ENCODE data around the gene ADAT2. TPM values are rescaled to one million over a fixed set of nuclear protein-coding genes. Genes with fewer than 3 reads are reported as not detected.

The ADAT2 gene
- total RNA-seq, 1 donor from 2014 or later, result 7.1 TPM

- no peak for TF ChIP-seq CTCF (IDR thresholded peaks at IDR 0.05)
- intact Hi-C loops (cut with DNase I), result no loop called here
- Histone ChIP-seq H3K9me3 (no peaks in the 10 kb centered on the region), H3K36me3 (no peaks in the 10 kb centered on the region), H3K4me3 (no peak overlapping the region), H3K4me1 (no peaks in the 10 kb centered on the region), H3K27ac (no peak overlapping the region), H3K27me3 (no peaks in the 10 kb centered on the region)
- DNase-seq (no peak), ATAC-seq (no peak)
Measured at GRCh38 chr6:143394389-143394788, 56.1 kb downstream of the ADAT2 start.

- ATAC-seq (no peak), DNase-seq (no peak)
- Histone ChIP-seq H3K4me1 (no peaks in the 10 kb centered on the region), H3K27ac (no peak overlapping the region), H3K27me3 (no peaks in the 10 kb centered on the region), H3K4me3 (no peak overlapping the region), H3K9me3 (no peaks in the 10 kb centered on the region), H3K36me3 (no peaks in the 10 kb centered on the region)
- intact Hi-C loops (cut with DNase I), result no loop called here
- no peak for TF ChIP-seq CTCF (IDR thresholded peaks at IDR 0.05)
Measured at GRCh38 chr6:143390278-143390677, 60.2 kb downstream of the ADAT2 start.

GRCh38 chr6:143385636-143386035 is 64.9 kb downstream of the ADAT2 start:
- no peaks in the 10 kb centered on the region for H3K27me3 ChIP-seq
- TF ChIP-seq CTCF (IDR thresholded peaks at IDR 0.05), result no peak
- no peak for DNase-seq

GRCh38 chr6:143376861-143377260 is 73.6 kb downstream of the ADAT2 start:
- H3K4me3 ChIP-seq, result no peak overlapping the region
- H3K4me1 ChIP-seq, result no peaks in the 10 kb centered on the region
- no peak overlapping the region for H3K27ac ChIP-seq
- no peaks in the 10 kb centered on the region for H3K36me3 ChIP-seq
- H3K27me3 ChIP-seq, result no peaks in the 10 kb centered on the region
- DNase-seq, result no peak
- no peak for ATAC-seq
- intact Hi-C loops (cut with DNase I), result no loop called here
- no peaks in the 10 kb centered on the region for H3K9me3 ChIP-seq
- TF ChIP-seq CTCF (IDR thresholded peaks at IDR 0.05), result no peak

More at GRCh38 chr6:143385636-143386035, 64.9 kb downstream of the ADAT2 start:
- Histone ChIP-seq H3K4me1 (no peaks in the 10 kb centered on the region), H3K27ac (no peak overlapping the region), H3K9me3 (no peaks in the 10 kb centered on the region), H3K36me3 (no peaks in the 10 kb centered on the region), H3K4me3 (no peak overlapping the region)
- no peak for ATAC-seq
- intact Hi-C loops (cut with DNase I), result no loop called here

GRCh38 chr6:143376375-143376774 is 74.1 kb downstream of the ADAT2 start:
- H3K27ac ChIP-seq, result no peak overlapping the region
- H3K4me3 ChIP-seq, result no peak overlapping the region
- H3K27me3 ChIP-seq, result no peaks in the 10 kb centered on the region
- TF ChIP-seq CTCF (IDR thresholded peaks at IDR 0.05), result no peak
- no peaks in the 10 kb centered on the region for H3K9me3 ChIP-seq
- no peak for DNase-seq
- no peak for ATAC-seq
- H3K4me1 ChIP-seq, result no peaks in the 10 kb centered on the region
- no peaks in the 10 kb centered on the region for H3K36me3 ChIP-seq
- intact Hi-C loops (cut with DNase I), result no loop called here

GRCh38 chr6:143375022-143375585 is 75.4 kb downstream of the ADAT2 start:
- H3K36me3 ChIP-seq, result no peaks in the 10 kb centered on the region

More at GRCh38 chr6:143375022-143375585, 75.4 kb downstream of the ADAT2 start:
- H3K4me1 ChIP-seq, result no peaks in the 10 kb centered on the region
- ATAC-seq (no peak), DNase-seq (no peak)
- no peaks in the 10 kb centered on the region for H3K9me3 ChIP-seq
- intact Hi-C loops (cut with DNase I), result no loop called here
- no peaks in the 10 kb centered on the region for H3K27me3 ChIP-seq
- H3K27ac ChIP-seq, result no peak overlapping the region
- TF ChIP-seq CTCF (IDR thresholded peaks at IDR 0.05), result no peak
- H3K4me3 ChIP-seq, result no peak overlapping the region

Measured in upper lobe of right lung (tissue), 1 donor.